ENCODE data around the gene SNX25.
"Not testable (repeated sequence)": the region's sequence is repeated elsewhere in the genome, so short reads cannot be mapped to it uniquely, and the experiment has no call there.

Gene SNX25

DNA sequence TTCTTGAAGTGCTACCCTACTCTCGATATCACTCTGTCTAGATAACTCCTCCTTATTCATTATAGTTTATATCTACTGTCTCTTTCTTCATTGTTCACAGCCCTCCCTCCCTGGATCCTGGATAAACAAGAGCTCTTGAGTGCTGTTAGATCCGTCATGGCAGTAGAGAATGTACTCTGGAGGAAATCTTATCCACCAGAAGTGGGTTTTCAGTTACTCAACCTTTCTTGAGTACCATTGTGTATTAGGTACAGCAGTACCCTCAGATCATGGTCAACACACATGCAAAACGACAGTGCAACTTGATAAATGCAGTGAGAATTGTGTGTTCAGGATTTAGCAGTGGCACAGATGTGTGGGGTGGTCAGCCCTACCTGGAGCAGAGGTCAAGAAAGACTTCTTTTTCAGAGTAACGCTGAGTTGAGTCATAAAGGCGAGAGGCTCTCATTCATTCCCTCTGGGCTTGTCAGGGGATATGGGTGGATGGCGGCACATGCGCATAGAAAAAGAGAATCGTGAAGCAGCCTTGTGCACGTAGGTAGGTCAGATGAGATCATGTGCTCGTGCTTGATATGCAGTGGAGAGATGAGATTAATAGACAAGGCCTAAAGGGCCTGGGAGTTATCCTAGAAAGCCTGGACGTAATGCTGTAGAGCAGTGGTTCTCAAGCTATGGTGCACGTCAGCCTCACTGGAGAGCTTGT, 89.5 kb downstream of the SNX25 start:
- no peak overlapping the region for H3K4me3 Mint-ChIP-seq
- no peaks in the 10 kb centered on the region for H3K27me3 Mint-ChIP-seq (ENCODE audit: low read depth)
- H3K4me1 Mint-ChIP-seq (ENCODE audit: low read depth) = no peaks in the 10 kb centered on the region
- DNase-seq (ENCODE audit: low spot score) = no peak
- H3K27ac Mint-ChIP-seq = no peak overlapping the region
- H3K9me3 Mint-ChIP-seq = no peaks in the 10 kb centered on the region
- H3K36me3 Mint-ChIP-seq (ENCODE audit: low read depth) = peaks cover 11% of the 10 kb centered on the region

DNA sequence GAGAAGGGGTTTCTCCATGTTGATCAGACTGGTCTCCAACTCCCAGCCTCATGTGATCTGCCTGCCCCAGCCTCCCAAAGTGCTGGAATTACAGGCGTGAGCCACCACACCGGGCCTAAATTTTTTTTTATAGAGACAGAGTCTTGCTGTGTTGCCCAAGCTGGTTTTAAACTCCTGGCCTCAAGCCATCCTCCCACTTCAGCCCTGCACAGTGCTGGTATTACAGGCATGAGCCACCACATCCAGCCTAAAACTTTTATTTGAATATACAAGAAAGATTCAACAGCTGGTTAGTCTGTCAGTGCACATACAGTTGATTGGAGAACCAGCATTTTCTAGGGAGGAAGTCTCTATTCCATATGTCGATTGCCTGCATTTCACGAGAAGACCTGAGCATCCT, 95.1 kb downstream of the SNX25 start:
- no peaks in the 10 kb centered on the region for H3K9me3 Mint-ChIP-seq
- H3K4me1 Mint-ChIP-seq (ENCODE audit: low read depth) = peaks cover 1% of the 10 kb centered on the region
- H3K4me3 Mint-ChIP-seq = no peak overlapping the region
- H3K27ac Mint-ChIP-seq = no peak overlapping the region
- H3K36me3 Mint-ChIP-seq (ENCODE audit: low read depth) = peaks cover 5% of the 10 kb centered on the region
- no peak for DNase-seq (ENCODE audit: low spot score)
- H3K27me3 Mint-ChIP-seq (ENCODE audit: low read depth) = no peaks in the 10 kb centered on the region

DNA sequence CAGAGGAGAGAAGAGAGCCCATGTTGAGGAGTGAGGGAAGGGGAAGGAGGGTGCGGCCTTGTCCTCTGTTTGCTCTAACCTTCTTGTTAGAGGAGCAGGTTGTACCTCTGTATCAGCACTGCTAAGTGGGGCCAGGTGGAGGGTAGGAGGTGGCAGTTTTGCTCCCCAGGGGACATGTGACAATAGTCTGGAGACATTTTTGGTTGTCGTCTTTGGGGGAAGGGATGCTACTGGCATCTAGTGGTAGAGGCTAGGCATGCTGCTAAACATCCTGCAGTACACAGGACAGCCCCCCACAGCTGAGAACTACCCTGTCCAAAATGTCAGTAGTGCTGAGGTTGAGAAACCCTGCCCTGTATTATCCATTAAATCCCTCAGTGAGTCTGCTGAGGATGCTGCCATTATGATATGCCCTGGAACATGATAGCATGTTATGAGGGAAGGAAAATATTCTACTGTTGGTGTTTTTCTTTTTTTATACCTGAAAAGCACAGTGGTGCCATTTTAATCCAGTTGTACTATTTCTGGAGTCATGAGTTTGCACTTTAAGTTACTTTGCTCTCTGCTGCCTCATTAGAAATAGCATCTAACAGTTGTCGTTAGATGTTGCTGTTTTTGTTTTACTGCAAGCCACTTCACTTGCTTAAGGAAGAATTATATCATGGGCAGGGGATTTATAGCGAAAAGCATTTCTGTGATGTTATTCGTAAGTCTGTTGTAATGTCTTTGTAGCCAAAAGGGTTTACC, 95.7 kb downstream of the SNX25 start:
- H3K27ac Mint-ChIP-seq = no peak overlapping the region
- DNase-seq (ENCODE audit: low spot score) = no peak
- H3K36me3 Mint-ChIP-seq (ENCODE audit: low read depth) = peaks cover 9% of the 10 kb centered on the region
- peaks cover 6% of the 10 kb centered on the region for H3K4me1 Mint-ChIP-seq (ENCODE audit: low read depth)
- no peaks in the 10 kb centered on the region for H3K9me3 Mint-ChIP-seq
- H3K4me3 Mint-ChIP-seq = no peak overlapping the region
- no peaks in the 10 kb centered on the region for H3K27me3 Mint-ChIP-seq (ENCODE audit: low read depth)

DNA sequence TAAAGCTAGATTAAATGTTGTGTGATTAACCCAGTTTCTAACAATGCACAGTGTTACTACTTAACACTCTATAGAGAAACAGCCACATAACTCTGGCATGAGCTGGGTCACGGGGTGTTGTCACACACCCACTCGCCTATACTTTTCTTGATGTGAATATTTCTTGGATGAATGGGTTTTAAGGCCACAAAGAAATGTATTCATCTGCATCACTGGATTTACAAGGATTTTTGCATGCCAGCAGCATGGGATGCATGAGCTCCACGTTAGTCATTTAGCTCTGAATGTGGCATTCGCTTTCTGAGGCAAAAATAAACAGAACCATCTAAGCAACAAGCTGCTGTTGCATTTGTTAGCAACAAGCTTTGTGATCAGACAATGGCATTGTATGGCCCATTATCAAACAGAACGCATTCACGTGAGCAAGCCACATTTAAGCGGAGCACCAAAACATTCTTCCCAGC, 96.6 kb downstream of the SNX25 start:
- Mint-ChIP-seq H3K4me3 (no peak overlapping the region), H3K9me3 (no peaks in the 10 kb centered on the region), H3K36me3 (ENCODE audit: low read depth) (peaks cover 11% of the 10 kb centered on the region), H3K4me1 (ENCODE audit: low read depth) (peaks cover 6% of the 10 kb centered on the region), H3K27ac (no peak overlapping the region), H3K27me3 (ENCODE audit: low read depth) (no peaks in the 10 kb centered on the region)
- no peak for DNase-seq (ENCODE audit: low spot score)

DNA sequence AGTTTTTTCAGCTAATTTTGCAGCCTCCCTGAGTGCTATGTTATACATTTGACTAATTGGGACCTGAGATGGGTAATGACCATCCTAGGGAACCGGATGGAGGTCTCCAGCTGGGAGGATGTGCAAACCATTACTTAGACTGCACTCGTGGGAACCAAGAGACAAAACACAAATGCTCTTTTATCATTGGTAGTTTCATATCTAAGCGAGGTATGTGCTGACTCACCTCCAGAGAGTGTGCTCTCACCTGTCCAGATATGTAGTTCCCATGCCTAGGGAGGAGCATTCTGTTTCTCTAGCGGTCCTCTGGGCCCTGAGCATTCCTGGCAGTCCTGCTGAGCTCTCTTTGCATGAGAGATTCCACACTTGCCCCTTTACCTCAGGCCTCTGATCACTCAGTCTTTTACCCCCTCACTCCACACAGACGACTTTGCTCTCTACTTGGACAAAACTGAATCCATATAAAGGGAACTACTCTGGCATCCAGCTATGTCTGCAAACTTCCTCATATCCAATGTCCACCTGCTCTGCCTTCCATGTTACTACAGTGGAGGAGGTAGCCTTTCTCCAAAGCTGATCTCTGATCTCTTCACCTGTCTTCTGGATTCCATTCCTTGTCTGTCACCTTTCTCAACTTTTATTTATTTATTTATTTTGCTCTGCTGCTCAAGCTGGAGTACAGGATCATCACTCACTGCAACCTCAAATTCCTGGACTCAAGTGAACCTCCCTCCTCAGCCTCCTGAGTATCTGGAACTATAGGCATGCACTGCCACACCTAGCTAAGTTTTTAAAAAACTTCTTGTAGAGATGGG, 97.9 kb downstream of the SNX25 start:
- DNase-seq (ENCODE audit: low spot score) = no peak
- Mint-ChIP-seq H3K4me3 (no peak overlapping the region), H3K27ac (no peak overlapping the region), H3K27me3 (ENCODE audit: low read depth) (no peaks in the 10 kb centered on the region), H3K36me3 (ENCODE audit: low read depth) (peaks cover 17% of the 10 kb centered on the region), H3K9me3 (no peaks in the 10 kb centered on the region), H3K4me1 (ENCODE audit: low read depth) (peaks cover 11% of the 10 kb centered on the region)

DNA sequence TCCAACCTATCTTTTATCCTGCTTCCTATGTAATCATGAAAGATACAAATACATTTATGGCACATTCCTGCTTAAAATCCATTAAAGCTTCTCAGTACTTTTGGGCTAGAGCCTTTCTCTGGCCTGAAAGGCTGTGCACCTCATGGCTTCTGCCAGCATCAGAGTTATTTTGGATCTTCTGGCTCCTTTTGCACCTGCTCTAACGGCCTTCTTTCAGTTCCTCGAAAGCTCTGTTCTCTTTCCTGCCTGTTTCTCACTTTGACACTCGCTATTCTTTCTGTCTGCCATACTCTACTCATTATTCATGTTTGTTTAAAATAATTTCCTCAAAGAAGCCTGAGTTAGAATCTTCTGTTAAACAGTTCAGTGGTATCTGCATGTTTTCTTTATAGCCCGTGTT, 100.4 kb downstream of the SNX25 start:
- H3K27ac Mint-ChIP-seq = peak overlapping the region; percentile 3
- no peak for DNase-seq (ENCODE audit: low spot score)
- no peaks in the 10 kb centered on the region for H3K27me3 Mint-ChIP-seq (ENCODE audit: low read depth)
- no peaks in the 10 kb centered on the region for H3K9me3 Mint-ChIP-seq
- H3K4me3 Mint-ChIP-seq = no peak overlapping the region
- H3K4me1 Mint-ChIP-seq (ENCODE audit: low read depth) = peaks cover 11% of the 10 kb centered on the region
- peaks cover 26% of the 10 kb centered on the region for H3K36me3 Mint-ChIP-seq (ENCODE audit: low read depth)

DNA sequence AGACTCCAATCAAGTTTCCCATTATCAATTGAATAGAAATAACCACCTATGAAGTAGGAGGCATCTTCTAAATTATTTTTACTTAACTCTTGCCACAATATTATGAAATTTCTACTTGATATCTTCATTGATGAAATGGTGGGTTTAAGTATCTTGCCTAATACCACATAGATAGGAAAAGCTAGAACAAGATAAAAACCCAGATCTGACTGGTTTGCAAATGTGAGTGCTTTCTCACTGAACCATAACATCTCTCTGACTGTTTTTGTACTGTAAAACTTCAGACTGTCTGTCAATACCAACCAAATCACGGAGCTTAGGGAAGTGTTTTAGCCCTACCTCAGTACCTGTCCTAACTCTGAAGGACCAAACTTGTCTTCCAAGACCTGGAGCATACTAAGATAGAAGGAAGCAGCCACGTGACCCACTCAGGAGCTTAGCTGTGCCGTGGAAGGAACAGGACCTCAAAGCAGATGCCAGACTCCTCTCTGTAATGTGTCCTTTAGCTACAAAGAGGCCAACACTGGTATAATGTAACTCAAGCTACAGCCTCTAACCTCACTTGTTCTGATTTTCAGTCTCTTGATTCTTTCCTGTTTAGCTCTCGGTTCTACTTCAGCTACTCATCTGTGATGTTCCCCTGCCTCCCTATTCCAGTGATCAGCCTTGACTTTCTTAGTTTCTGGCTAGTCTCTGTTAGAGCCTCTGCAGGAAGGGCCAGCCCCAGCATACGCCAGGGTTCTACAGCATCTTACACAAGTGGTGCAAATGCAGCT, 101.9 kb downstream of the SNX25 start:
- H3K27ac Mint-ChIP-seq = no peak overlapping the region
- no peak overlapping the region for H3K4me3 Mint-ChIP-seq
- DNase-seq (ENCODE audit: low spot score) = no peak
- H3K36me3 Mint-ChIP-seq (ENCODE audit: low read depth) = peaks cover 35% of the 10 kb centered on the region
- no peaks in the 10 kb centered on the region for H3K9me3 Mint-ChIP-seq
- H3K27me3 Mint-ChIP-seq (ENCODE audit: low read depth) = no peaks in the 10 kb centered on the region
- H3K4me1 Mint-ChIP-seq (ENCODE audit: low read depth) = peaks cover 11% of the 10 kb centered on the region

DNA sequence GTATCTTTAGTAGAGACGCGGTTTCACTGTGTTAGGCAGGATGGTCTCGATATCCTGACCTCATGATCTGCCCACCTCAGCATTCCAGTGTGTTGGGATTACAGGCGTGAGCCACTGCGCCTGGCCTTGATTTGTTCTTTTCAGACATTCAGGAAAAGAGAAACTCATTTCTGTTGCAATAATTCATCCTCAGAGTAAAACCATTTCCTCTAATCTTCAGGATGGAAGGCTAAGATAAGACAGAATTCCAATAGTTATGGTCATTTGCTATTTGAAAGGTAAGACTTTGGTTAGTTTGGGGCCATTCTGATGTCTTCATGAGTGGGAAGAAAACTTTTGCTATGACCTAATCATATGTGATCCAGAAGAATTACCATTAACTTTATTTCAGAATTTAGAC, 103.3 kb downstream of the SNX25 start:
- no peaks in the 10 kb centered on the region for H3K9me3 Mint-ChIP-seq
- DNase-seq (ENCODE audit: low spot score) = no peak
- peaks cover 11% of the 10 kb centered on the region for H3K4me1 Mint-ChIP-seq (ENCODE audit: low read depth)
- no peak overlapping the region for H3K27ac Mint-ChIP-seq
- H3K27me3 Mint-ChIP-seq (ENCODE audit: low read depth) = no peaks in the 10 kb centered on the region
- H3K4me3 Mint-ChIP-seq = no peak overlapping the region
- H3K36me3 Mint-ChIP-seq (ENCODE audit: low read depth) = peaks cover 45% of the 10 kb centered on the region

DNA sequence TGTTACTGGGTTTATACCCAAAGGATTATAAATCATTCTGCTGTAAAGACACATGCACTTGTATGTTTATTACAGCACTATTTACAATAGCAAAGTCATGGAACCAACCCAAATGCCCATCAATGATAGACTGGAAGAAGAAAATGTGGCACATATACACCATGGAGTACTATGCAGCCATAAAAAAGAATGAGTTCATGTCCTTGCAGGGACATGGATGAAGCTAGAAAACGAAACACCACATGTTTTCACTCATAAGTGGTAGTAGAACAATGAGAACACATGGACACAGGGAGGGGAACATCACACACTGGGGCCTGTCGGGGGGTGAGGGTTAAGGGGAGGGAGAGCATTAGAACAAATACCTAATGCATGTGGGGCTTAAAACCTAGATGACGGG, 108.1 kb downstream of the SNX25 start:
- peaks cover 46% of the 10 kb centered on the region for H3K36me3 Mint-ChIP-seq (ENCODE audit: low read depth)
- DNase-seq (ENCODE audit: low spot score); H3K27ac Mint-ChIP-seq; H3K4me1 Mint-ChIP-seq (ENCODE audit: low read depth); H3K4me3 Mint-ChIP-seq; H3K27me3 Mint-ChIP-seq (ENCODE audit: low read depth); H3K9me3 Mint-ChIP-seq: not testable (repeated sequence)

DNA sequence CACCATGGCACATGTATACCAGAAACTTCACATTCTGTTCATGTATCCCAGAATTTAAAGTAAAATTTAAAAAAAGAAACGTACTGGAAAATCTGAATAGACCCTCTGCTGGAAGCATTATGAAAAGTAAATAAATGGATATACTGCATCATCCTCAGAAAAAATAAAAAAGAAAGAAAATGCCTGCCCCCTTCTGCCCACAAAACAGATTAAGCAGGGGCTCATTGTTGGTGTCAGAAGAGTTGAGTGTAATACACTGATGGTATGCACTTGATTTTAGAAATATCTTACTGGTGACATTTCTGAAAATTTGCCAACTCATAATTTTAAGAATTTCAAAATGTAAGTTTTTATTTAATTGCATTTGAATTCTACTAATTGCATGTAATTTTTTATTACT, 108.5 kb downstream of the SNX25 start:
- Mint-ChIP-seq H3K36me3 (ENCODE audit: low read depth) (peaks cover 46% of the 10 kb centered on the region), H3K27ac (no peak overlapping the region), H3K4me1 (ENCODE audit: low read depth) (peaks cover 7% of the 10 kb centered on the region)

DNA sequence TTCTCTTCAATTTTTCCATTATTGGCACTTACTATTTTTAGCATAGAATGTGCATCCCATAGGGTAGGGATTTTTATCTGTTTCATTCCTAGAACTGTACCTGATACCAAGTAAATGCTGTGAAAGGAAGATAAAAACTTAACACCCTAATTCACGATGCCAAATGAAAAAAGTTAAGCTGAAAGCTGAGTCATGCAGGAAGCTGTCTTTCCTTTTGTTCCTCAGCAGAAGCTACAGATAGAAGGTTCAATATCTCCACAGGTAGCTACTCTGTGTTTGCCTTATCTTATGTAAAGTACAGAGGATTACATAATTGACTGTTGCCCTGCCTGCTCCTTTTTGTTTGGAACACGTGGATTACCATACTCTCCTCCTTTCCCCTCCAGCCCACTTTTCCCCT, 109.3 kb downstream of the SNX25 start:
- Mint-ChIP-seq H3K36me3 (ENCODE audit: low read depth) (peaks cover 44% of the 10 kb centered on the region), H3K4me3 (no peak overlapping the region), H3K9me3 (no peaks in the 10 kb centered on the region), H3K27me3 (ENCODE audit: low read depth) (no peaks in the 10 kb centered on the region), H3K4me1 (ENCODE audit: low read depth) (peaks cover 7% of the 10 kb centered on the region), H3K27ac (peak overlapping the region; percentile 12)
- DNase-seq (ENCODE audit: low spot score) = no peak

More for the DNA sequence above, 108.5 kb downstream of the SNX25 start:
- Mint-ChIP-seq H3K27me3 (ENCODE audit: low read depth) (no peaks in the 10 kb centered on the region), H3K4me3 (no peak overlapping the region), H3K9me3 (no peaks in the 10 kb centered on the region)
- DNase-seq (ENCODE audit: low spot score) = no peak

DNA sequence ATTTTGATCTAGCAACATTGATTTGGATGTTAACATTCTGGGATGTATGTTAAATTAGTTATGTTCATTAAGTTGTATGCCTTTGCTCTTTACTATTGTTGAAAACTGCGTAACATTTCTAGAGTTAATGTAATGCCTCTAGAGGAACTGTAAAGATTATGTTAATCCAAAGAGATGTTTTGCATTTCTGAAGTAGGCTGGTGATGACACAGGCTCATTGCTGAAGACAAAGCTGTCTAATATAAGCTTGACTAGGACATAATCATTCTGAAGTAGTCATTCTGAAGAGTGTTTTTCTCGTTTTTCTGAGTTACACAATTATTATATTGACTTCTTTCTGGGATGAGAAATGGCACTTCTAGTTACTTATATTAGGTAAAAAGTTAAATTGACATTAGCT, 113.4 kb downstream of the SNX25 start:
- peaks cover 19% of the 10 kb centered on the region for H3K36me3 Mint-ChIP-seq (ENCODE audit: low read depth)
- H3K4me1 Mint-ChIP-seq (ENCODE audit: low read depth) = peaks cover 7% of the 10 kb centered on the region
- H3K27ac Mint-ChIP-seq = no peak overlapping the region
- no peaks in the 10 kb centered on the region for H3K9me3 Mint-ChIP-seq
- DNase-seq (ENCODE audit: low spot score) = no peak
- no peaks in the 10 kb centered on the region for H3K27me3 Mint-ChIP-seq (ENCODE audit: low read depth)
- no peak overlapping the region for H3K4me3 Mint-ChIP-seq

DNA sequence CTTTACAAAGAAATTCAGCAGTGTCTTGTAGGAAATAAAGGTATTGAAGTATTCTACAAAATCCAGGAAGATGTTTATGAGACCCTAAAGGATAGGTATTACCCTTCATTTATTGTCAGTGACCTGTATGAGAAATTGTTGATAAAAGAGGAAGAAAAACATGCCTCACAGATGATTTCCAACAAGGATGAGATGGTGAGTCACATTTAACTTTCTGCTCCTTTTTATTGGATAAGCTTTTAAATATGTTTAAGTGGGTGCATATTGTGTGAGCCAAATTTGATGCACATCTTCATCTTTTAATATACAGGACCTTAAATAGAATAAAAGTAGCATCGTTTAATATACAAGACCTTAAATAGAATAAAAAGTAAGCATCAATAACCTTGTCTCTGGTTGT, 114.2 kb downstream of the SNX25 start:
- no peaks in the 10 kb centered on the region for H3K27me3 Mint-ChIP-seq (ENCODE audit: low read depth)
- no peak overlapping the region for H3K4me3 Mint-ChIP-seq
- no peak overlapping the region for H3K27ac Mint-ChIP-seq
- DNase-seq (ENCODE audit: low spot score) = no peak
- H3K4me1 Mint-ChIP-seq (ENCODE audit: low read depth) = peaks cover 3% of the 10 kb centered on the region
- H3K36me3 Mint-ChIP-seq (ENCODE audit: low read depth) = peaks cover 17% of the 10 kb centered on the region
- H3K9me3 Mint-ChIP-seq = no peaks in the 10 kb centered on the region

All from T-helper 2 cell treated with Interferon-gamma antibody and Interleukin-4, amounts not matched to agents 5 μg/mL and 100 μg/mL, for 36 hours (primary cell).